ENCODE measurements around the gene SZRD1. TPM values are rescaled to one million over a fixed set of nuclear protein-coding genes. Genes with fewer than 3 reads are reported as not detected.
A peak's percentile ranks its signal among the peaks of the same experiment; 100 is the strongest.

SZRD1 gene
- total RNA-seq, 1 donor from 2014 or later, result 42.3 TPM

- DNase-seq (ENCODE audit: low read depth), result no peak
Measured at GRCh38 chr1:16438924-16439323, 71.9 kb downstream of the SZRD1 start.

GRCh38 chr1:16440131-16440469, 73.1 kb downstream of the SZRD1 start:
- DNase-seq (ENCODE audit: low read depth), result no peak

- peak; percentile 80 for DNase-seq (ENCODE audit: low read depth)
Measured at GRCh38 chr1:16440470-16441281, 73.6 kb downstream of the SZRD1 start, which contains the start of gene NECAP2. Gene NECAP2 (plus strand): TSS chr1:16440724. CDS start chr1:16440762, 38 bp downstream.

- DNase-seq (ENCODE audit: low read depth), result peak; percentile 13
Measured at GRCh38 chr1:16441282-16441665, 74.2 kb downstream of the SZRD1 start.

- DNase-seq (ENCODE audit: low read depth), result no peak
Measured at GRCh38 chr1:16442265-16442664, 75.2 kb downstream of the SZRD1 start.

- DNase-seq (ENCODE audit: low read depth), result no peak
Measured at GRCh38 chr1:16442941-16443340, 75.9 kb downstream of the SZRD1 start.

GRCh38 chr1:16443975-16444770, 77.1 kb downstream of the SZRD1 start:
- DNase-seq (ENCODE audit: low read depth), result no peak

GRCh38 chr1:16445052-16445451, 78.0 kb downstream of the SZRD1 start:
- DNase-seq (ENCODE audit: low read depth), result no peak

- no peak for DNase-seq (ENCODE audit: low read depth)
Measured at GRCh38 chr1:16446116-16446515, 79.1 kb downstream of the SZRD1 start.

GRCh38 chr1:16447641-16448040, 80.6 kb downstream of the SZRD1 start:
- DNase-seq (ENCODE audit: low read depth), result no peak

Other genes with a start within 250 kb of the SZRD1 start
- gene EPHA2, start 211.2 kb upstream of the SZRD1 start, total RNA-seq, result 104 and 146 TPM in 2 replicates
- 2.3 and 3.3 TPM in 2 replicates for gene ARHGEF19, start 154.6 kb upstream of the SZRD1 start, total RNA-seq
- gene CPLANE2, start 130.1 kb upstream of the SZRD1 start, total RNA-seq, result 3.3 and 10.8 TPM in 2 replicates
- gene FBXO42, start 14.8 kb upstream of the SZRD1 start, total RNA-seq, result 7.3 and 19.5 TPM in 2 replicates
- not detected in 2 replicates for gene SPATA21, start 70.2 kb downstream of the SZRD1 start, total RNA-seq
- gene NECAP2, start 73.5 kb downstream of the SZRD1 start, total RNA-seq, result 121 and 238 TPM in 2 replicates
- under 0.01 TPM in 2 replicates for gene RNU1-1, start 147.0 kb downstream of the SZRD1 start, total RNA-seq
- gene NBPF1, start 246.3 kb downstream of the SZRD1 start, total RNA-seq, result 8.3 and 41.8 TPM in 2 replicates

All from renal cortical epithelial cell (primary cell).